Neural progenitor cell (in vitro differentiated cells): Measurements from ENCODE around the gene FRAS1. TPM values are rescaled to one million over a fixed set of nuclear protein-coding genes. Genes with fewer than 3 reads are reported as not detected.

Experiments used
- DNase-seq: peaks from one replicate; pipeline ENCODE4 v3.0.0-alpha.2; 2016; ENCODE audit warnings: low spot score
- H2AFZ ChIP-seq: fragments of 200-600 bp; sonication (generic); replicated peaks from 2 replicates; pipeline ENCODE4 v1.6.1; 2016; ENCODE audit warnings: antibody characterized with exemption
- H3F3A ChIP-seq: fragments of 200-600 bp; sonication (generic); 2 replicates; pipeline ENCODE4 v1.6.1; 2016; ENCODE audit warnings: antibody characterized with exemption, low read depth
- H3K27ac ChIP-seq: fragments of 200-600 bp; sonication (generic); 2 replicates; pipeline ENCODE4 v1.5.1; 2016; ENCODE audit warnings: mild to moderate bottlenecking
- H3K27me3 ChIP-seq: fragments of 200-600 bp; sonication (generic); 2 replicates; pipeline ENCODE4 v1.6.1; 2016; ENCODE audit warnings: mild to moderate bottlenecking, moderate library complexity
- H3K36me3 ChIP-seq: fragments of 200-600 bp; sonication (generic); 2 replicates; pipeline ENCODE4 v1.5.1; 2016
- H3K4me1 ChIP-seq: fragments of 200-600 bp; sonication (generic); 2 replicates; pipeline ENCODE4 v1.6.1; 2016; ENCODE audit warnings: mixed run types
- H3K4me2 ChIP-seq: fragments of 200-600 bp; sonication (generic); 2 replicates; pipeline ENCODE4 v1.6.1; 2016
- H3K4me3 ChIP-seq: fragments of 200-600 bp; sonication (generic); 2 replicates; pipeline ENCODE4 v1.5.1; 2016
- H3K79me2 ChIP-seq: fragments of 200-600 bp; sonication (generic); 2 replicates; pipeline ENCODE4 v1.6.1; 2016; ENCODE audit warnings: low read depth
- H3K9ac ChIP-seq: fragments of 200-600 bp; sonication (generic); 2 replicates; pipeline ENCODE4 v1.6.1; 2016
- H3K9me3 ChIP-seq: fragments of 200-600 bp; sonication (generic); 2 replicates; pipeline ENCODE4 v1.5.1; 2016; ENCODE audit warnings: low read depth
- H4K20me1 ChIP-seq: fragments of 200-600 bp; sonication (generic); 2 replicates; pipeline ENCODE4 v1.6.1; 2016; ENCODE audit warnings: low read depth
- H3K27ac Mint-ChIP-seq: 3 replicates; pipeline ENCODE4 v1.8.0; 2021; ENCODE audit warnings: mixed read lengths
- H3K27me3 Mint-ChIP-seq: 2 replicates; pipeline ENCODE4 v1.8.0; 2022; ENCODE audit warnings: low read depth, mild to moderate bottlenecking, inconsistent platforms, moderate library complexity, mixed read lengths; ENCODE audit not compliant: insufficient read depth
- H3K36me3 Mint-ChIP-seq: 3 replicates; pipeline ENCODE4 v1.8.0; 2021; ENCODE audit warnings: mixed read lengths
- H3K4me1 Mint-ChIP-seq: 3 replicates; pipeline ENCODE4 v1.8.0; 2021; ENCODE audit warnings: mixed read lengths
- H3K4me3 Mint-ChIP-seq: 3 replicates; pipeline ENCODE4 v1.8.0; 2021; ENCODE audit warnings: mild to moderate bottlenecking, moderate library complexity, mixed read lengths
- H3K9me3 Mint-ChIP-seq: 3 replicates; pipeline ENCODE4 v1.8.0; 2020; ENCODE audit warnings: mixed read lengths
- EZH2 ChIP-seq: fragments of 200-600 bp; sonication (generic); IDR thresholded peaks from 2 replicates; pipeline ENCODE4 v1.6.1; 2017; ENCODE audit warnings: antibody characterized with exemption, mild to moderate bottlenecking, moderate library complexity
- EZH2phosphoT487 ChIP-seq: fragments of 200-600 bp; sonication (generic); IDR thresholded peaks from 2 replicates; pipeline ENCODE4 v1.6.1; 2017; ENCODE audit warnings: antibody characterized with exemption
- total RNA-seq: library from RNA; depleted of rRNA; stranded (reverse); fragments of >200 nt; gene quantifications from 2 replicates; pipeline ENCODE4 v1.2.3, GENCODE V29; 2015; ENCODE audit warnings: low replicate concordance
- TF ChIP-seq, protein P1 (sequence below): fragments of 200-600 bp; sonication (generic); IDR thresholded peaks from 2 replicates; pipeline ENCODE4 v1.5.1; 2017; ENCODE audit warnings: antibody characterized with exemption, mild to moderate bottlenecking

Gene FRAS1
- total RNA-seq, 1 donor from 2014 or later = 21.3 TPM

DNA sequence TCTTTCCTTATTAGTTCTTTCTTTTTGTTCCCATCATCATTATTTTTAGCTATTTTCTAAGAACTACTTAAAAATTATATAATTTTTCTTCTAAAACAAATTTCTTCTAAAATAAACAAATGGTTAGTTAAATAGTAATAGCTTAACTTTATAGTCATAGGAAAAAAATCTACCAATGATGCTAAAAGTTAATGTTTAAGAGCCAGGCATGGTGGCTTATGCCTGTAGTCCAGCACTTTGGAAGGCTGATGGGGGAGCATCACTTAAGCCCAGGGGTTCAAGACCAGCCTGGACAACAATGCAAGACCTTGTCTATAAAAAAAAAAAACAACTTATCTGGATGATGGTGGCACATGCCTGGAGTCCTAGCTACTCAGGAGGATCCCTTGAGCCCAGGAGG is 367.3 kb downstream of the FRAS1 start:
- H3K9me3 ChIP-seq = no peaks in the 10 kb centered on the region

DNA sequence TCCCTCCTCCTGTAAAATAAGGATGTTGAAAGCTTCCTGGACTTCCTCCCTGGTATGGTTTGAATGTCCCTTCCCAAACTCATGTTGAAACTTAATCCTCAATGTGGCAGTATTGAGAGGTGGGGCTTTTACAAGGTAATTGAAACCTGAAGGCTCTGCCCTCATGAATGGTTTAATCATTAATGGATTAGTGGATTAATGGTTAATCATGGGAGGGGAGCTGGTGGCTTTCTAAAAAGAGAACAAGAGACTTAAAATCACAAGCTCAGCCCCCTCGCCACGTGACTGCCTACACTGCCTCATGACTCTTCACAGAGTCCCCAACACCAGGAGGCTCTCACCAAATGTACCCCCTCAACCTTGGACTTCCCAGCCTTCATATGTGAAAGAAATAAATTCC is 369.8 kb downstream of the FRAS1 start:
- Histone ChIP-seq H3K4me2 (no peak overlapping the region), H3K27me3 (no peaks in the 10 kb centered on the region), H3K9ac (no peak overlapping the region), H3K4me1 (peaks cover 11% of the 10 kb centered on the region), H4K20me1 (no peaks in the 10 kb centered on the region), H3K9me3 (no peaks in the 10 kb centered on the region), H3F3A (no peaks in the 10 kb centered on the region), H3K27ac (no peak overlapping the region), H3K79me2 (no peaks in the 10 kb centered on the region), H2AFZ (no peak overlapping the region), H3K36me3 (no peaks in the 10 kb centered on the region), H3K4me3 (no peak overlapping the region)
- Mint-ChIP-seq H3K4me1 (no peaks in the 10 kb centered on the region), H3K27ac (no peak overlapping the region), H3K36me3 (peaks cover 8% of the 10 kb centered on the region), H3K27me3 (peaks cover under 1% of the 10 kb centered on the region), H3K4me3 (no peak overlapping the region), H3K9me3 (no peaks in the 10 kb centered on the region)
- DNase-seq = peak; percentile 32
- TF ChIP-seq EZH2 = no peak
- TF ChIP-seq, protein P1, sequence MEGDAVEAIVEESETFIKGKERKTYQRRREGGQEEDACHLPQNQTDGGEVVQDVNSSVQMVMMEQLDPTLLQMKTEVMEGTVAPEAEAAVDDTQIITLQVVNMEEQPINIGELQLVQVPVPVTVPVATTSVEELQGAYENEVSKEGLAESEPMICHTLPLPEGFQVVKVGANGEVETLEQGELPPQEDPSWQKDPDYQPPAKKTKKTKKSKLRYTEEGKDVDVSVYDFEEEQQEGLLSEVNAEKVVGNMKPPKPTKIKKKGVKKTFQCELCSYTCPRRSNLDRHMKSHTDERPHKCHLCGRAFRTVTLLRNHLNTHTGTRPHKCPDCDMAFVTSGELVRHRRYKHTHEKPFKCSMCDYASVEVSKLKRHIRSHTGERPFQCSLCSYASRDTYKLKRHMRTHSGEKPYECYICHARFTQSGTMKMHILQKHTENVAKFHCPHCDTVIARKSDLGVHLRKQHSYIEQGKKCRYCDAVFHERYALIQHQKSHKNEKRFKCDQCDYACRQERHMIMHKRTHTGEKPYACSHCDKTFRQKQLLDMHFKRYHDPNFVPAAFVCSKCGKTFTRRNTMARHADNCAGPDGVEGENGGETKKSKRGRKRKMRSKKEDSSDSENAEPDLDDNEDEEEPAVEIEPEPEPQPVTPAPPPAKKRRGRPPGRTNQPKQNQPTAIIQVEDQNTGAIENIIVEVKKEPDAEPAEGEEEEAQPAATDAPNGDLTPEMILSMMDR = no peak
- TF ChIP-seq EZH2phosphoT487 = no peak

More for the DNA sequence above, 367.3 kb downstream of the FRAS1 start:
- H4K20me1 ChIP-seq = no peaks in the 10 kb centered on the region
- TF ChIP-seq EZH2phosphoT487 = no peak
- no peak for TF ChIP-seq EZH2
- TF ChIP-seq, protein P1 = no peak
- Mint-ChIP-seq H3K27me3 (peaks cover 2% of the 10 kb centered on the region), H3K4me3 (no peak overlapping the region), H3K36me3 (peaks cover 25% of the 10 kb centered on the region), H3K9me3 (no peaks in the 10 kb centered on the region), H3K4me1 (no peaks in the 10 kb centered on the region), H3K27ac (no peak overlapping the region)
- no peaks in the 10 kb centered on the region for H3K36me3 ChIP-seq
- H3F3A ChIP-seq = no peaks in the 10 kb centered on the region
- H2AFZ ChIP-seq = no peak overlapping the region
- peaks cover 11% of the 10 kb centered on the region for H3K4me1 ChIP-seq
- H3K27ac ChIP-seq = no peak overlapping the region
- H3K4me2 ChIP-seq = no peak overlapping the region
- no peak for DNase-seq
- no peak overlapping the region for H3K4me3 ChIP-seq
- no peaks in the 10 kb centered on the region for H3K27me3 ChIP-seq
- H3K9ac ChIP-seq = no peak overlapping the region
- H3K79me2 ChIP-seq = no peaks in the 10 kb centered on the region

DNA sequence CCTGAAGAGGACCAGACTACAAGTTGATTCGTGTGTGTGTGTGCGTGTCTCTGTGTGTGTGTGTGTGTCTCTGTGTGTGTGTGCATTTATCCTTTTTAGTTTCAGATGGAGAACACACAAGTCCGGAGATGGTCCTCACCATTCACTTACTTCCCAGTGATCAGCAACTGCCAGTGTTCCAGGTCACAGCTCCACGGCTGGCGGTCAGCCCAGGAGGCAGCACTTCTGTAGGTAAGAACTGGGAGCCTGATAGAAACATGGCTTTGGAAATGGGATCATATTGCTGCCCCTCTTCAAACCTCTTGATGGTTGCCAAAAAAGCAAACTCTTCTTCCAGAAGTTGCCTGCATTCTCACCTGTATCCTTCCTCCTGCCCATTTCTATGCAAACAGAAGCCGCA is 371.9 kb downstream of the FRAS1 start:
- Histone ChIP-seq H2AFZ (no peak overlapping the region), H3K4me2 (no peak overlapping the region), H3F3A (no peaks in the 10 kb centered on the region), H3K27me3 (no peaks in the 10 kb centered on the region), H3K9ac (no peak overlapping the region), H3K79me2 (no peaks in the 10 kb centered on the region), H3K4me3 (no peak overlapping the region), H4K20me1 (no peaks in the 10 kb centered on the region), H3K36me3 (no peaks in the 10 kb centered on the region), H3K27ac (no peak overlapping the region), H3K4me1 (peaks cover 16% of the 10 kb centered on the region), H3K9me3 (no peaks in the 10 kb centered on the region)
- TF ChIP-seq, protein P1 = no peak
- TF ChIP-seq EZH2 (no peak), EZH2phosphoT487 (no peak)
- H3K27me3 Mint-ChIP-seq = no peaks in the 10 kb centered on the region
- no peak overlapping the region for H3K4me3 Mint-ChIP-seq
- no peaks in the 10 kb centered on the region for H3K9me3 Mint-ChIP-seq
- no peaks in the 10 kb centered on the region for H3K36me3 Mint-ChIP-seq
- peaks cover 12% of the 10 kb centered on the region for H3K4me1 Mint-ChIP-seq
- no peak overlapping the region for H3K27ac Mint-ChIP-seq
- DNase-seq = no peak
